SK-N-SH treated with all-trans-retinoic acid at 6 μM for 48 hours (cell line): ENCODE results near the gene RTN4RL1.

ENCODE experiments used
- ARNTL ChIP-seq: fragments of 450-650 bp; formaldehyde crosslinking; IDR thresholded peaks from 2 replicates; pipeline ENCODE4 v1.5.0; 2020; ENCODE audit warnings: low read depth, mild to moderate bottlenecking, moderate library complexity, borderline replicate concordance
- CREB5 ChIP-seq: fragments of 250-450 bp; sonication (Bioruptor Pico); IDR thresholded peaks from 2 replicates; pipeline ENCODE4 v1.5.1; 2020; ENCODE audit warnings: low read depth, mild to moderate bottlenecking, moderate library complexity
- OSR1 ChIP-seq: fragments of 250-450 bp; sonication (Bioruptor Pico); IDR thresholded peaks from 2 replicates; pipeline ENCODE4 v1.8.0; 2022; ENCODE audit warnings: moderate library complexity, mild to moderate bottlenecking, inconsistent platforms
- PATZ1 ChIP-seq: fragments of 250-450 bp; sonication (Bioruptor Pico); IDR thresholded peaks from 2 replicates; pipeline ENCODE4 v1.8.0; 2020; ENCODE audit warnings: mild to moderate bottlenecking, moderate library complexity, borderline replicate concordance
- PPARA ChIP-seq: fragments of 250-450 bp; sonication (Bioruptor Pico); IDR thresholded peaks from 2 replicates; pipeline ENCODE4 v1.5.0; 2020; ENCODE audit warnings: mild to moderate bottlenecking, borderline replicate concordance
- TOX ChIP-seq: fragments of 250-450 bp; sonication (Bioruptor Pico); IDR thresholded peaks from 2 replicates; pipeline ENCODE4 v1.8.0; 2021; ENCODE audit warnings: mild to moderate bottlenecking, moderate library complexity, borderline replicate concordance
- TSHZ2 ChIP-seq: fragments of 250-450 bp; sonication (Bioruptor Pico); IDR thresholded peaks from 2 replicates; pipeline ENCODE4 v1.5.0; 2020; ENCODE audit warnings: mild to moderate bottlenecking, moderate library complexity
- ZFP30 ChIP-seq: fragments of 450-650 bp; formaldehyde crosslinking; IDR thresholded peaks from 2 replicates; pipeline ENCODE4 v1.5.0; 2022; ENCODE audit warnings: mild to moderate bottlenecking, moderate library complexity
- ZNF565 ChIP-seq: fragments of 450-650 bp; formaldehyde crosslinking; conservative IDR thresholded peaks from 2 replicates; pipeline ENCODE4 v1.5.0; 2020; ENCODE audit warnings: low read depth, mild to moderate bottlenecking, moderate library complexity

- no peak for TF ChIP-seq TSHZ2 (CRISPR knock-in tag)
- TF ChIP-seq OSR1 (CRISPR knock-in tag): no peak
- no peak for TF ChIP-seq PATZ1
- no peak for TF ChIP-seq ARNTL (CRISPR knock-in tag)
- no peak for TF ChIP-seq PPARA (CRISPR knock-in tag)
- no peak for TF ChIP-seq ZNF565 (CRISPR knock-in tag)
- TF ChIP-seq TOX (CRISPR knock-in tag): no peak
- no peak for TF ChIP-seq ZFP30 (CRISPR knock-in tag)
- TF ChIP-seq CREB5 (CRISPR knock-in tag): no peak
Measured at GRCh38 chr17:2013994-2014317, 11.2 kb downstream of the RTN4RL1 start.
